ENCODE data around the gene FLYWCH2. TPM values are rescaled to one million over a fixed set of nuclear protein-coding genes. Genes with fewer than 3 reads are reported as not detected.
"Not testable (repeated sequence)": the region's sequence is repeated elsewhere in the genome, so short reads cannot be mapped to it uniquely, and the experiment has no call there.

FLYWCH2 gene
- polyA plus RNA-seq, 2 of the 4 experiments (the other 2 are of a cell fraction) = 23.2 to 41.2 TPM

DNA sequence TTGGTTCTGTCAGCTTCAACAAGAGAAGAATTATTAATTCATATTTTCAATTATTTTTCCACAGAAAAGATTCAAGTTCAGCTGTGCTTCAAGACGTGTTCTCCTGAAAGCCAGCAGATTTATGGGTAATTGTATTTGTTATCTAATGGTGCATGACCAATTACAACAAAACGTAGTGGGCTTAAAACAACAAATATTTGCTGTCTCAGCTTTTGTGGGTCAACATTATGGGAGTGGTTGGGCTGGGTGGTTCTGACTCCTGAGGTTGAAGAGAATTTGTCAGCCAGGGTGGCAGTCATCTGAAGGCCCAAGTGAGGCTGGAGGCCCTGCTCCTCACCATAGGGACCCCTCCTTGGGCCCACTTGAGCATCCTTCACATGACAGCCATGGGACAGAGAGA is 57.0 kb downstream of the FLYWCH2 start:
- no peaks in the 10 kb centered on the region for H3K9me3 ChIP-seq
- CTCF ChIA-PET = interaction anchor here (0.5 to 19.4 kb wide), 9 partner anchors 12 to 39 kb away, joined by 3 to 190 read pairs (median 3); no protein-coding TSS in a partner anchor
- no peaks in the 10 kb centered on the region for H3K4me1 ChIP-seq
- DNase-seq (ENCODE audit: low read depth in 1 of 2, low spot score in 1 of 2) (no peak), FAIRE-seq (no peak), ATAC-seq (no peak)
- TF ChIP-seq, protein P1, sequence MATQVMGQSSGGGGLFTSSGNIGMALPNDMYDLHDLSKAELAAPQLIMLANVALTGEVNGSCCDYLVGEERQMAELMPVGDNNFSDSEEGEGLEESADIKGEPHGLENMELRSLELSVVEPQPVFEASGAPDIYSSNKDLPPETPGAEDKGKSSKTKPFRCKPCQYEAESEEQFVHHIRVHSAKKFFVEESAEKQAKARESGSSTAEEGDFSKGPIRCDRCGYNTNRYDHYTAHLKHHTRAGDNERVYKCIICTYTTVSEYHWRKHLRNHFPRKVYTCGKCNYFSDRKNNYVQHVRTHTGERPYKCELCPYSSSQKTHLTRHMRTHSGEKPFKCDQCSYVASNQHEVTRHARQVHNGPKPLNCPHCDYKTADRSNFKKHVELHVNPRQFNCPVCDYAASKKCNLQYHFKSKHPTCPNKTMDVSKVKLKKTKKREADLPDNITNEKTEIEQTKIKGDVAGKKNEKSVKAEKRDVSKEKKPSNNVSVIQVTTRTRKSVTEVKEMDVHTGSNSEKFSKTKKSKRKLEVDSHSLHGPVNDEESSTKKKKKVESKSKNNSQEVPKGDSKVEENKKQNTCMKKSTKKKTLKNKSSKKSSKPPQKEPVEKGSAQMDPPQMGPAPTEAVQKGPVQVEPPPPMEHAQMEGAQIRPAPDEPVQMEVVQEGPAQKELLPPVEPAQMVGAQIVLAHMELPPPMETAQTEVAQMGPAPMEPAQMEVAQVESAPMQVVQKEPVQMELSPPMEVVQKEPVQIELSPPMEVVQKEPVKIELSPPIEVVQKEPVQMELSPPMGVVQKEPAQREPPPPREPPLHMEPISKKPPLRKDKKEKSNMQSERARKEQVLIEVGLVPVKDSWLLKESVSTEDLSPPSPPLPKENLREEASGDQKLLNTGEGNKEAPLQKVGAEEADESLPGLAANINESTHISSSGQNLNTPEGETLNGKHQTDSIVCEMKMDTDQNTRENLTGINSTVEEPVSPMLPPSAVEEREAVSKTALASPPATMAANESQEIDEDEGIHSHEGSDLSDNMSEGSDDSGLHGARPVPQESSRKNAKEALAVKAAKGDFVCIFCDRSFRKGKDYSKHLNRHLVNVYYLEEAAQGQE (IDR thresholded peaks at IDR 0.05) = no peak
- TF ChIP-seq EHMT2 (IDR thresholded peaks at IDR 0.05; ENCODE audit: low read depth) (no peak), POLR2AphosphoS2 (conservative IDR thresholded peaks at IDR 0.05; ENCODE audit: low read length) (no peak), HOXB13 (CRISPR knock-in tag; IDR thresholded peaks at IDR 0.05; ENCODE audit: low read depth) (no peak), MAZ (IDR thresholded peaks at IDR 0.05; ENCODE audit: borderline replicate concordance, low read depth, low read length) (no peak), MAFK (IDR thresholded peaks at IDR 0.05; ENCODE audit: partially characterized antibody) (peak; percentile 83), FOXS1 (CRISPR knock-in tag; IDR thresholded peaks at IDR 0.05) (no peak)
- POLR2A ChIA-PET = no interaction called here
- WGBS (ENCODE audit: missing lambda C conversion rate) = 88% methylated on average over 2 of the region's 2 CpGs
- no peak overlapping the region for H3K27ac ChIP-seq
- no peak overlapping the region for H3K4me3 ChIP-seq
- H3K4me2 ChIP-seq = no peak overlapping the region

DNA sequence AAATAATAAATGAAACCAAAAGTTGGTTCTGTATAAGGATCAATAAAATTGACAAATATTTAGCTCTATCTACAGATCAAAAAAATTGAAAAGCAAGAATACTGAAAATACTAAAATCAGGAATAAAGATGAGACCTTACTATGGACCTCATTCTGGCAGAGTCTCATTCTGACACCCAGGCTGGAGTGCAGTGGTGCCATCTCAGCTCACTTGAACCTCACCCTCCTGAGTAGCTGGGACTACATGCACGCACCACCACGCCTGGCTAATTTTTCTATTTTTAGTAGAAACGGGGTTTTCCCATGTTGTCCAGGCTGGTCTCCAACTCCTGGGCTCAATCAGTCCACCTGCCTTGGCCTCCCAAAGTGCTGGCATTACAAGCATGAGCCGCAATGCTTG is 59.0 kb downstream of the FLYWCH2 start:
- POLR2A ChIA-PET = interaction anchor here (0.8 kb wide), 1 partner anchor 90 kb away, joined by 6 read pairs; no protein-coding TSS in a partner anchor
- FAIRE-seq = no peak
- Histone ChIP-seq H3K4me1 (no peaks in the 10 kb centered on the region), H3K4me2 (no peak overlapping the region), H3K27ac (no peak overlapping the region), H3K9me3 (no peaks in the 10 kb centered on the region), H3K4me3 (no peak overlapping the region)
- 89% methylated on average over 4 of the region's 4 CpGs for WGBS (ENCODE audit: missing lambda C conversion rate)
- ATAC-seq = no peak
- CTCF ChIA-PET = interaction anchor here (0.5 to 19.4 kb wide), 6 partner anchors 11 to 62 kb away, joined by 3 to 190 read pairs (median 4); no protein-coding TSS in a partner anchor
- no peak for DNase-seq (ENCODE audit: low read depth in 1 of 2, low spot score in 1 of 2)
- TF ChIP-seq EHF (CRISPR knock-in tag; IDR thresholded peaks at IDR 0.05) = no peak

DNA sequence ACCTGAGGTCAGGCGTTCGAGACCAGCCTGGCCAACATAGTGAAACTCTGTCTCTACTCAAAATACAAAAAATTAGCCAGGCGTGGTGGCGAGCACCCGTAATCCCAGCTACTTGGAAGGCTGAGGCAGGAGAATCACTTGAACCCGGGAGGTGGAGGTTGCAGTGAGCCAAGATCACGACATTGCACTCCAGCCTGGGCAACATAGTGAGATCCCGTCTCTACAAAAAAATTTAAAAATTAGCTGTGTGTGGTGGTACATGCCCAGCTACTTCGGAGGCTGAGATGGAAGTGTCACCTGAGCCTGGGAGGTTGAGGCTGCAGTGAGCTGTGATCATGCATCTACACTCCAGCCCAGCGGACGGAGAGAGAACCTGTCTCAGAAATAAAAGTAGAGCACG is 60.7 kb downstream of the FLYWCH2 start:
- H3K4me3 ChIP-seq; H3K9me3 ChIP-seq; DNase-seq (ENCODE audit: low read depth in 1 of 2, low spot score in 1 of 2); ATAC-seq; H3K4me1 ChIP-seq; FAIRE-seq; H3K4me2 ChIP-seq; H3K27ac ChIP-seq; POLR2A ChIA-PET: not testable (repeated sequence)
- 91% methylated on average over 12 of the region's 12 CpGs for WGBS (ENCODE audit: missing lambda C conversion rate)
- CTCF ChIA-PET = interaction anchor here (0.7 to 19.4 kb wide), 3 partner anchors 16 to 53 kb away, joined by 3 to 190 read pairs (median 97); partner anchors contain the start of gene KREMEN2

DNA sequence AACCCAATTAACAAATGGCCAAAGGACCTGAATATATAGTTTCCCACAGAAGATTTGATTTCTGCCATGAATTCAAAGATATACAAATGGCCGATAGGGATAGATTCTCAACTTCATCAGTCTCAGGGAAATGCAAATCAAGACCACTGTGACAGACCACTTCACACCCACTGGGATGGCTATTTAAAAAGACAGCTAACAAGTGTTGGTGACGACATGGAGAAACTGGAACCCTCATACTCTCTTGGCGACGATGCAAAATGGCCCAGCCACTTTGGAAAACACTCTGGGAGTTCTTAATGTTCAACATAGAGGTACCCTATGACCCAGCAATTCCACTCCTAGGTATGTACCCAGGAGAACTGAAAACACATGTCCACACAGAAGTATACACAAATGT is 63.6 kb downstream of the FLYWCH2 start:
- FAIRE-seq (no peak), DNase-seq (ENCODE audit: low read depth in 1 of 2, low spot score in 1 of 2) (no peak), ATAC-seq (no peak)
- POLR2A ChIA-PET = interaction anchor here (0.7 kb wide), 1 partner anchor 18 kb away, joined by 4 read pairs; no protein-coding TSS in a partner anchor
- TF ChIP-seq, protein P2, sequence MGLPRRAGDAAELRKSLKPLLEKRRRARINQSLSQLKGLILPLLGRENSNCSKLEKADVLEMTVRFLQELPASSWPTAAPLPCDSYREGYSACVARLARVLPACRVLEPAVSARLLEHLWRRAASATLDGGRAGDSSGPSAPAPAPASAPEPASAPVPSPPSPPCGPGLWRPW (IDR thresholded peaks at IDR 0.05) = no peak
- no peak for TF ChIP-seq HDAC2 (IDR thresholded peaks at IDR 0.05)
- TF ChIP-seq KDM5A (IDR thresholded peaks at IDR 0.05) = no peak
- no peak for TF ChIP-seq MYC (IDR thresholded peaks at IDR 0.05; ENCODE audit: borderline replicate concordance, low read length)
- TF ChIP-seq PHF8 (IDR thresholded peaks at IDR 0.05; ENCODE audit: borderline replicate concordance, low read depth) = no peak
- no peak for TF ChIP-seq CBX8 (IDR thresholded peaks at IDR 0.05)
- no peak for TF ChIP-seq ESRRA (IDR thresholded peaks at IDR 0.05; ENCODE audit: borderline replicate concordance, low read length)
- TF ChIP-seq, protein P3, sequence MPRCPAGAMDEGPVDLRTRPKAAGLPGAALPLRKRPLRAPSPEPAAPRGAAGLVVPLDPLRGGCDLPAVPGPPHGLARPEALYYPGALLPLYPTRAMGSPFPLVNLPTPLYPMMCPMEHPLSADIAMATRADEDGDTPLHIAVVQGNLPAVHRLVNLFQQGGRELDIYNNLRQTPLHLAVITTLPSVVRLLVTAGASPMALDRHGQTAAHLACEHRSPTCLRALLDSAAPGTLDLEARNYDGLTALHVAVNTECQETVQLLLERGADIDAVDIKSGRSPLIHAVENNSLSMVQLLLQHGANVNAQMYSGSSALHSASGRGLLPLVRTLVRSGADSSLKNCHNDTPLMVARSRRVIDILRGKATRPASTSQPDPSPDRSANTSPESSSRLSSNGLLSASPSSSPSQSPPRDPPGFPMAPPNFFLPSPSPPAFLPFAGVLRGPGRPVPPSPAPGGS (IDR thresholded peaks at IDR 0.05) = no peak
- H3K9me3 ChIP-seq = no peaks in the 10 kb centered on the region
- no peak overlapping the region for H3K4me2 ChIP-seq
- H3K4me1 ChIP-seq = no peaks in the 10 kb centered on the region
- 98% methylated on average over 4 of the region's 4 CpGs for WGBS (ENCODE audit: missing lambda C conversion rate)
- no peak overlapping the region for H3K4me3 ChIP-seq
- CTCF ChIA-PET = interaction anchor here (1.0 to 19.4 kb wide), 3 partner anchors 10 to 19 kb away, joined by 4 to 190 read pairs (median 97); partner anchors contain the start of gene KREMEN2
- no peak overlapping the region for H3K27ac ChIP-seq

All from A549 (cell line).